Hepatocyte (in vitro differentiated cells): ENCODE results near the gene PLS3.

ENCODE experiments used
- CTCF ChIP-seq: fragments of 200-600 bp; sonication (generic); IDR thresholded peaks from 2 replicates; pipeline ENCODE4 v1.5.1; 2016; ENCODE audit warnings: antibody characterized with exemption, mild to moderate bottlenecking; ENCODE audit not compliant: poor library complexity
- EZH2phosphoT487 ChIP-seq: fragments of 200-600 bp; sonication (generic); IDR thresholded peaks from one replicate; pipeline ENCODE4 v1.6.1; 2018; ENCODE audit warnings: antibody characterized with exemption, mild to moderate bottlenecking, low read depth, moderate library complexity; ENCODE audit not compliant: unreplicated experiment, severe bottlenecking

GRCh38 chrX:115525486-115525885, 35.5 kb upstream of the PLS3 start:
- TF ChIP-seq CTCF, result no peak
- TF ChIP-seq EZH2phosphoT487, result no peak
